DND-41 (cell line): ENCODE results near the gene TMEM245.

ENCODE experiments used
- ATAC-seq: fragments of 200-7000 bp; cut with Tn5 transposase; 3 replicates; pipeline ENCODE4 v1.9.1; 2021; ENCODE audit warnings: low read depth; ENCODE audit not compliant: insufficient read depth
- DNase-seq: peaks from one replicate; pipeline ENCODE4 v3.0.0-alpha.2; 2020
- H2AFZ ChIP-seq: 2 replicates; pipeline ENCODE4 v1.6.0; 2012; ENCODE audit warnings: low read depth, low read length
- H3K27ac ChIP-seq: 2 replicates; pipeline ENCODE4 v1.5.1; 2012; ENCODE audit warnings: low read length, inconsistent platforms
- H3K27me3 ChIP-seq: fragments of 200-600 bp; sonication (generic); 2 replicates; pipeline ENCODE4 v1.6.0; 2012; ENCODE audit warnings: low read length, mild to moderate bottlenecking, inconsistent platforms; ENCODE audit not compliant: insufficient read depth, poor library complexity
- H3K36me3 ChIP-seq: 2 replicates; pipeline ENCODE4 v1.5.1; 2012; ENCODE audit warnings: low read length, inconsistent platforms; ENCODE audit not compliant: insufficient read depth
- H3K4me1 ChIP-seq: 2 replicates; pipeline ENCODE4 v1.5.1; 2012; ENCODE audit warnings: mild to moderate bottlenecking, low read length; ENCODE audit not compliant: insufficient read depth
- H3K4me2 ChIP-seq: 2 replicates; pipeline ENCODE4 v1.6.0; 2012; ENCODE audit warnings: mild to moderate bottlenecking, moderate library complexity, low read length, inconsistent platforms; ENCODE audit not compliant: insufficient read depth
- H3K4me3 ChIP-seq, 2 experiments: fragments of 200-600 bp in 1 of 2; shearing (Covaris generic) in 1 of 2; 2 replicates each; pipeline ENCODE4 v1.5.1; 2012 to 2016; ENCODE audit warnings: inconsistent platforms in 2 of 2, low read length in 2 of 2, mild to moderate bottlenecking in 2 of 2, low read depth in 1 of 2, moderate library complexity in 1 of 2
- H3K79me2 ChIP-seq: 2 replicates; pipeline ENCODE4 v1.6.0; 2012; ENCODE audit warnings: low read length, inconsistent platforms; ENCODE audit not compliant: insufficient read depth
- H3K9ac ChIP-seq: 2 replicates; pipeline ENCODE4 v1.6.0; 2012; ENCODE audit warnings: low read depth, mild to moderate bottlenecking, inconsistent platforms, low read length, moderate library complexity
- H3K9me3 ChIP-seq: 2 replicates; pipeline ENCODE4 v1.5.1; 2012; ENCODE audit warnings: low read length, moderate library complexity, mild to moderate bottlenecking, inconsistent platforms; ENCODE audit not compliant: insufficient read depth, severe bottlenecking
- H4K20me1 ChIP-seq: 2 replicates; pipeline ENCODE4 v1.6.0; 2012; ENCODE audit warnings: low read length; ENCODE audit not compliant: insufficient read depth
- EZH2 ChIP-seq: IDR thresholded peaks from 3 replicates; pipeline ENCODE4 v1.6.1; 2012; ENCODE audit warnings: borderline replicate concordance, low read depth, mild to moderate bottlenecking, moderate library complexity, low read length, inconsistent platforms; ENCODE audit not compliant: severe bottlenecking
- TF ChIP-seq, protein P1 (sequence below): IDR thresholded peaks from 2 replicates; pipeline ENCODE4 v1.5.1; 2012; ENCODE audit warnings: borderline replicate concordance, low read length, moderate library complexity, mild to moderate bottlenecking; ENCODE audit not compliant: poor library complexity, severe bottlenecking; ENCODE audit errors: extremely low read depth

The TMEM245 gene

DNA sequence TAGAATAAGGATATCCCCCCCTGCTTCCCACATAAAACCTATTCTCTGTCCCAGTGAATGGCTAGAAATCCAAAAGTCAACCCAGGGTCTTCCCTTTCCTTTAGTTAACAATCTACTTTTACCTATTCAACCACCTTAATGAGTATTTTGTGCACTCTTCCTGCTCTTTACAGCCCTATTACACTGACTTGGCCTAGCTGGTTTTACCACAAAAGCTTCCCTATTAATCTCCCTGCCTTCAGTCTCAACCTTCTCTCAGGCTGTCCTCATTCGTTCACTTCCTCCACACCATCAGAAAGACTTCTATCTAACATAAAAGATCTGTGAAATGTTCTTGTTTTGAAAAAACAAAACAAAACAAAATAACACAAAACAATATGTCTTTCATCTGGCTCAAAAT, 122.6 kb downstream of the TMEM245 start:
- no peaks in the 10 kb centered on the region for H3K27me3 ChIP-seq
- no peak overlapping the region for H3K27ac ChIP-seq
- no peaks in the 10 kb centered on the region for H3K4me1 ChIP-seq
- H3K4me2 ChIP-seq, result no peak overlapping the region
- H3K36me3 ChIP-seq, result 0 out of 2 replicates have a peak, but pooled peaks cover 3% of the 10 kb centered on the region
- no peaks in the 10 kb centered on the region for H3K79me2 ChIP-seq
- no peak overlapping the region for H2AFZ ChIP-seq
- DNase-seq (no peak), ATAC-seq (no peak)
- TF ChIP-seq, protein P1, sequence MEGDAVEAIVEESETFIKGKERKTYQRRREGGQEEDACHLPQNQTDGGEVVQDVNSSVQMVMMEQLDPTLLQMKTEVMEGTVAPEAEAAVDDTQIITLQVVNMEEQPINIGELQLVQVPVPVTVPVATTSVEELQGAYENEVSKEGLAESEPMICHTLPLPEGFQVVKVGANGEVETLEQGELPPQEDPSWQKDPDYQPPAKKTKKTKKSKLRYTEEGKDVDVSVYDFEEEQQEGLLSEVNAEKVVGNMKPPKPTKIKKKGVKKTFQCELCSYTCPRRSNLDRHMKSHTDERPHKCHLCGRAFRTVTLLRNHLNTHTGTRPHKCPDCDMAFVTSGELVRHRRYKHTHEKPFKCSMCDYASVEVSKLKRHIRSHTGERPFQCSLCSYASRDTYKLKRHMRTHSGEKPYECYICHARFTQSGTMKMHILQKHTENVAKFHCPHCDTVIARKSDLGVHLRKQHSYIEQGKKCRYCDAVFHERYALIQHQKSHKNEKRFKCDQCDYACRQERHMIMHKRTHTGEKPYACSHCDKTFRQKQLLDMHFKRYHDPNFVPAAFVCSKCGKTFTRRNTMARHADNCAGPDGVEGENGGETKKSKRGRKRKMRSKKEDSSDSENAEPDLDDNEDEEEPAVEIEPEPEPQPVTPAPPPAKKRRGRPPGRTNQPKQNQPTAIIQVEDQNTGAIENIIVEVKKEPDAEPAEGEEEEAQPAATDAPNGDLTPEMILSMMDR, result no peak
- TF ChIP-seq EZH2, result no peak
- no peak overlapping the region for H3K4me3 ChIP-seq
- H4K20me1 ChIP-seq, result peaks cover 5% of the 10 kb centered on the region; the same call in 1 of the 2 replicates
- H3K9ac ChIP-seq, result no peak overlapping the region
- H3K9me3 ChIP-seq, result no peaks in the 10 kb centered on the region

GRCh38 chr9:108996643-108997042, 123.1 kb downstream of the TMEM245 start:
- no peak overlapping the region for H3K9ac ChIP-seq
- H3K27ac ChIP-seq, result no peak overlapping the region
- H3K27me3 ChIP-seq, result no peaks in the 10 kb centered on the region
- no peaks in the 10 kb centered on the region for H3K79me2 ChIP-seq
- no peak overlapping the region for H3K4me3 ChIP-seq
- H3K4me2 ChIP-seq, result no peak overlapping the region
- H2AFZ ChIP-seq, result no peak overlapping the region
- TF ChIP-seq, protein P1, result no peak
- TF ChIP-seq EZH2, result no peak
- no peaks in the 10 kb centered on the region for H3K9me3 ChIP-seq
- peaks cover 5% of the 10 kb centered on the region; the same call in 1 of the 2 replicates for H4K20me1 ChIP-seq
- peaks cover 3% of the 10 kb centered on the region; the same call in 1 of the 2 replicates for H3K36me3 ChIP-seq
- DNase-seq (no peak), ATAC-seq (no peak)
- H3K4me1 ChIP-seq, result no peaks in the 10 kb centered on the region

- H3K27ac ChIP-seq, result no peak overlapping the region
- no peak overlapping the region for H3K4me2 ChIP-seq
- peaks cover 12% of the 10 kb centered on the region; the same call in 1 of the 2 replicates for H3K36me3 ChIP-seq
- no peaks in the 10 kb centered on the region for H3K4me1 ChIP-seq
- no peaks in the 10 kb centered on the region for H3K9me3 ChIP-seq
- H3K4me3 ChIP-seq, result no peak overlapping the region
- H3K27me3 ChIP-seq, result no peaks in the 10 kb centered on the region
- H3K9ac ChIP-seq, result no peak overlapping the region
- H3K79me2 ChIP-seq, result no peaks in the 10 kb centered on the region
- ATAC-seq, result peak; percentile 66
- no peaks in the 10 kb centered on the region; the same call in 1 of the 2 replicates for H4K20me1 ChIP-seq
- DNase-seq, result peak; percentile 5
- no peak overlapping the region for H2AFZ ChIP-seq
- TF ChIP-seq EZH2, result no peak
- TF ChIP-seq, protein P1, result no peak
These were observed 125.1 kb downstream of the TMEM245 start for GRCh38 chr9:108994695-108995094.

DNA sequence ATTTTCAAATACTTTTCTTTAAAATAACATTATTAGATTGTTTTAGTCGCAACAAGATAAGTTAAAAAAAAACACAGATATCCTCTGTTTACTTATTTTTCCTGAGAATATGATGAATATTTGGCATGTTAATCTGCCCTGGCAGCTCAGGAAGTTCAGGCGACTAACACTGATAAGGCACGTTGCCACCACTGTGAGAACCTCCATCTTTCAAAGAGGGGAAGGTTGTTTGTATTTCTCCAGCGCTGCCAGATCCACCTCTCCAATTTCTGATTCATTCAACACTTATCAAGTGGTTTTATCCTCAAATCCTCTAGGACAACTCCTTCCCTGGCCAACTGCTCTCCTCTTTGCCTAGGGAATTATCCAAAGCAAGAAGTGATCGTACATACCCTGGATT, 128.3 kb downstream of the TMEM245 start:
- H3K4me1 ChIP-seq, result no peaks in the 10 kb centered on the region
- TF ChIP-seq, protein P1, result no peak
- no peak for TF ChIP-seq EZH2
- H3K27me3 ChIP-seq, result no peaks in the 10 kb centered on the region
- H3K9ac ChIP-seq, result no peak overlapping the region
- H3K27ac ChIP-seq, result no peak overlapping the region
- H3K36me3 ChIP-seq, result peaks cover 23% of the 10 kb centered on the region; the same call in 1 of the 2 replicates
- DNase-seq, result no peak
- H3K79me2 ChIP-seq, result no peaks in the 10 kb centered on the region
- H2AFZ ChIP-seq, result no peak overlapping the region
- ATAC-seq, result no peak
- H3K4me3 ChIP-seq, result no peak overlapping the region
- H4K20me1 ChIP-seq, result no peaks in the 10 kb centered on the region
- H3K9me3 ChIP-seq, result no peaks in the 10 kb centered on the region
- no peak overlapping the region for H3K4me2 ChIP-seq
